Endothelial cell of umbilical vein (primary cell): Measurements from ENCODE around the gene RNF4. TPM values are rescaled to one million over a fixed set of nuclear protein-coding genes. Genes with fewer than 3 reads are reported as not detected.

Experiments
- BruUV-seq: library from RNA; stranded (reverse); fragments of 400-500 nt; replicated peaks from 2 replicates; lab custom pipeline; 2021; lab: Mats Ljungman, UMichigan
- CTCF ChIA-PET: fragments of 300-600, 350-600 bp; sonication (Branson Sonifier 250); formaldehyde crosslinking; loops from one replicate; lab custom pipeline; 2021; ENCODE audit warnings: antibody characterized with exemption, inconsistent platforms; lab: Charles Lee
- POLR2A ChIA-PET: fragments of 300-600, 350-600 bp; sonication (Branson Sonifier 250); formaldehyde crosslinking; loops from one replicate; lab custom pipeline; 2021; ENCODE audit warnings: antibody characterized with exemption, inconsistent platforms; lab: Charles Lee
- DNase-seq: peaks from one replicate; pipeline ENCODE4 v3.0.0-alpha.2; 2011; ENCODE audit warnings: low read depth, low spot score
- FAIRE-seq: peaks from 2 replicates; lab custom pipeline; 2011; peaks lifted over from hg19 to GRCh38; lab: Jason Lieb, UNC
- H2AFZ ChIP-seq: 2 replicates; pipeline ENCODE4 v1.6.0; 2012; ENCODE audit warnings: low read depth, low read length, control low read depth, inconsistent platforms
- H3K27ac ChIP-seq: 2 replicates; pipeline ENCODE4 v1.5.1; 2011; ENCODE audit warnings: low read depth, mild to moderate bottlenecking, control low read depth, low read length, moderate library complexity; ENCODE audit not compliant: insufficient read depth
- H3K27me3 ChIP-seq, 2 experiments: 2 replicates each; pipeline versions ENCODE4 v1.6.0 to v1.6.1; 2011; ENCODE audit warnings: low read length in 2 of 2, mixed read lengths in 1 of 2; ENCODE audit not compliant: control insufficient read depth in 2 of 2, insufficient read depth in 2 of 2
- H3K36me3 ChIP-seq, 2 experiments: 2 replicates in 1 of 2; 3 replicates in 1 of 2; pipeline ENCODE4 v1.5.1; 2011; ENCODE audit warnings: low read length in 2 of 2, mild to moderate bottlenecking in 1 of 2, moderate library complexity in 1 of 2; ENCODE audit not compliant: control insufficient read depth in 2 of 2, insufficient read depth in 2 of 2; ENCODE audit errors: extremely low read depth in 1 of 2
- H3K4me1 ChIP-seq: 3 replicates; pipeline ENCODE4 v1.5.1; 2011; ENCODE audit warnings: mild to moderate bottlenecking, low read length; ENCODE audit not compliant: control insufficient read depth, insufficient read depth; ENCODE audit errors: extremely low read depth
- H3K4me2 ChIP-seq: 2 replicates; pipeline ENCODE4 v1.6.1; 2011; ENCODE audit warnings: low read length, control low read depth, mixed read lengths; ENCODE audit not compliant: insufficient read depth
- H3K4me3 ChIP-seq, 3 experiments: fragments of 200-600 bp in 1 of 3; sonication (generic), shearing (Covaris generic) in 1 of 3; replicated peaks in 1 of 3; 2 replicates each; pipeline ENCODE4 v1.5.1; 2011 to 2016; ENCODE audit warnings: control low read depth in 3 of 3, low read length in 3 of 3, mild to moderate bottlenecking in 2 of 3, inconsistent platforms in 1 of 3, low read depth in 1 of 3, moderate library complexity in 1 of 3; ENCODE audit not compliant: insufficient read depth in 1 of 3
- H3K79me2 ChIP-seq: 2 replicates; pipeline ENCODE4 v1.6.0; 2012; ENCODE audit warnings: low read length, inconsistent platforms; ENCODE audit not compliant: control insufficient read depth, insufficient read depth
- H3K9ac ChIP-seq: replicated peaks from 2 replicates; pipeline ENCODE3; 2011; ENCODE audit warnings: low read length, control low read depth; ENCODE audit not compliant: insufficient read depth; ENCODE audit errors: extremely low read depth
- H3K9me1 ChIP-seq: replicated peaks from 3 replicates; pipeline ENCODE4 v1.6.0; 2011; ENCODE audit warnings: mild to moderate bottlenecking, low read length; ENCODE audit not compliant: control insufficient read depth, insufficient read depth; ENCODE audit errors: extremely low read depth
- H3K9me3 ChIP-seq: replicated peaks from 2 replicates; pipeline ENCODE4 v1.5.1; 2012; ENCODE audit warnings: low read length, inconsistent platforms; ENCODE audit not compliant: control insufficient read depth, insufficient read depth
- H4K20me1 ChIP-seq: replicated peaks from 2 replicates; pipeline ENCODE3; 2011; ENCODE audit warnings: mild to moderate bottlenecking, low read length; ENCODE audit not compliant: control insufficient read depth, insufficient read depth; ENCODE audit errors: extremely low read depth
- EZH2 ChIP-seq: IDR thresholded peaks from 2 replicates; pipeline ENCODE4 v1.6.1; 2012; ENCODE audit warnings: borderline replicate concordance, low read depth, mild to moderate bottlenecking, moderate library complexity, low read length, inconsistent platforms; ENCODE audit not compliant: severe bottlenecking
- FOS ChIP-seq: IDR thresholded peaks from 2 replicates; pipeline ENCODE4 v1.6.1; 2011; ENCODE audit warnings: mild to moderate bottlenecking, low read length, moderate library complexity, borderline replicate concordance; ENCODE audit not compliant: insufficient read depth
- GATA2 ChIP-seq: IDR thresholded peaks from 2 replicates; pipeline ENCODE4 v1.7.0; 2011; ENCODE audit warnings: low read depth, mild to moderate bottlenecking, moderate library complexity, mixed read lengths, low read length; ENCODE audit not compliant: insufficient read length, insufficient read depth
- JUN ChIP-seq: IDR thresholded peaks from 2 replicates; pipeline ENCODE4 v1.6.1; 2011; ENCODE audit warnings: borderline replicate concordance, low read depth; ENCODE audit not compliant: insufficient read length, insufficient read depth
- MYC ChIP-seq: IDR thresholded peaks from one replicate; pipeline ENCODE4 v1.6.1; 2011; ENCODE audit warnings: mild to moderate bottlenecking, low read depth, low read length
- POLR2A ChIP-seq: IDR thresholded peaks from 2 replicates; pipeline ENCODE4 v1.6.1; 2012; ENCODE audit warnings: low read depth, mild to moderate bottlenecking, control low read depth, low read length
- POLR2AphosphoS5 ChIP-seq: IDR thresholded peaks from 2 replicates; pipeline ENCODE4 v1.6.1; 2012; ENCODE audit warnings: low read depth, mild to moderate bottlenecking, control low read depth, low read length, moderate library complexity; ENCODE audit not compliant: insufficient read depth
- dilution Hi-C: fragments of 300-500 bp; cut with MboI; formaldehyde crosslinking; loops from one replicate; pipeline ENCODE4 v1.15.0; 2019; ENCODE audit warnings: low sequenced_read_pairs; ENCODE audit not compliant: extremely low pct_ligation_motif_present
- intact Hi-C: fragments of 100-400 bp; cut with micrococcal nuclease; formaldehyde crosslinking; loops from one replicate; pipeline ENCODE4 v1.10.0; 2022
- polyA plus RNA-seq, 4 experiments: library from polyadenylated mRNA; depleted of rRNA in 3 of 4; stranded (reverse) in 3 of 4; unstranded in 1 of 4; fragments of >200 nt; gene quantifications; 2 replicates each; pipeline versions ENCODE4 v1.2.1 to v1.2.3, GENCODE V29; 2011 to 2012; ENCODE audit warnings: missing spikeins in 1 of 4
- total RNA-seq: library from RNA; stranded (reverse); gene quantifications from 2 replicates; pipeline ENCODE4 v1.2.3, GENCODE V29; 2021
- TF ChIP-seq, protein P1 (sequence below): IDR thresholded peaks from 2 replicates; pipeline ENCODE4 v1.6.1; 2011; ENCODE audit not compliant: insufficient read depth, insufficient read length
- TF ChIP-seq, protein P2 (sequence below), 2 donors: IDR thresholded peaks; 1 replicate in 1 of 2; 2 replicates in 1 of 2; pipeline ENCODE4 v1.5.1; 2011; ENCODE audit warnings: low read length in 2 of 2, mild to moderate bottlenecking in 2 of 2, moderate library complexity in 2 of 2, control low read depth in 1 of 2, inconsistent platforms in 1 of 2, low read depth in 1 of 2; ENCODE audit not compliant: insufficient read depth in 1 of 2; ENCODE audit errors: extremely low read depth in 1 of 2

RNF4 gene
- total and polyA plus RNA-seq, 2 donors (not counting 3 experiments of a cell fraction or from before 2014, with no cell fraction given), result 64.3 to 71.4 TPM

DNA sequence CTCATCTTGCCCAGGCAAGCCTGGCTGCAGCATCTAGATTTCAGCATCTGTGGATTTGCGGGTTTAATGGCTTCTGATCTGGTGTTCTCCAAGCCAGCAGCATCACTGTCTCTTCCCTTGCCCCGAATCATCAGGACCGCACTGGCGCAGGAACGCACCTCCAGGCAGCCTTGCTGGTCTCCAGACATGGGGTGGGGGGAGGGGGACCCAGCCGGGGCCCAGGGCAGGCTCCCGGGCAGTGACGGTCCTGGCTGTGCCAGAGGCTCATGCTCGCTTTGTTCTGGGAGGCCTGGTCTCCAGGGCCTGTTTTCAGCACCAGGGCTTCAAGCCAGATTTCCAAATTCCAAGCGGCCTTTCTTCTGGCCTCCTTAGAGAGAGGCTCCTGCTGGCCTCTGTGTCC lies 45.2 kb upstream of the RNF4 start:
- DNase-seq (no peak), FAIRE-seq (no peak)
- POLR2A ChIA-PET, result no interaction called here
- Histone ChIP-seq H3K9me3 (no peaks in the 10 kb centered on the region), H3K4me1 (peaks cover 7% of the 10 kb centered on the region), H3K27ac (no peak overlapping the region), H3K9me1 (no peaks in the 10 kb centered on the region), H3K4me3 (no peak overlapping the region), H3K36me3 (no peaks in the 10 kb centered on the region), H3K79me2 (no peaks in the 10 kb centered on the region), H3K27me3 (peaks cover 19 to 21% of the 10 kb centered on the region in 2 experiments), H2AFZ (no peak overlapping the region), H4K20me1 (no peaks in the 10 kb centered on the region), H3K9ac (no peak overlapping the region), H3K4me2 (no peak overlapping the region)
- CTCF ChIA-PET, result interaction anchor here (1.2 to 2.5 kb wide), 2 partner anchors 8 to 204 kb away, joined by 4 to 9 read pairs; no protein-coding TSS in a partner anchor
- intact Hi-C loops (no loop called here), dilution Hi-C loops (no loop called here)
- no peak for TF ChIP-seq JUN
- no peak for TF ChIP-seq MYC
- TF ChIP-seq, protein P1, sequence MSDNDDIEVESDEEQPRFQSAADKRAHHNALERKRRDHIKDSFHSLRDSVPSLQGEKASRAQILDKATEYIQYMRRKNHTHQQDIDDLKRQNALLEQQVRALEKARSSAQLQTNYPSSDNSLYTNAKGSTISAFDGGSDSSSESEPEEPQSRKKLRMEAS, result no peak
- TF ChIP-seq POLR2A, result no peak
- TF ChIP-seq GATA2, result no peak
- no peak for TF ChIP-seq POLR2AphosphoS5
- no peak for TF ChIP-seq FOS
- TF ChIP-seq EZH2, result no peak
- TF ChIP-seq, protein P2, sequence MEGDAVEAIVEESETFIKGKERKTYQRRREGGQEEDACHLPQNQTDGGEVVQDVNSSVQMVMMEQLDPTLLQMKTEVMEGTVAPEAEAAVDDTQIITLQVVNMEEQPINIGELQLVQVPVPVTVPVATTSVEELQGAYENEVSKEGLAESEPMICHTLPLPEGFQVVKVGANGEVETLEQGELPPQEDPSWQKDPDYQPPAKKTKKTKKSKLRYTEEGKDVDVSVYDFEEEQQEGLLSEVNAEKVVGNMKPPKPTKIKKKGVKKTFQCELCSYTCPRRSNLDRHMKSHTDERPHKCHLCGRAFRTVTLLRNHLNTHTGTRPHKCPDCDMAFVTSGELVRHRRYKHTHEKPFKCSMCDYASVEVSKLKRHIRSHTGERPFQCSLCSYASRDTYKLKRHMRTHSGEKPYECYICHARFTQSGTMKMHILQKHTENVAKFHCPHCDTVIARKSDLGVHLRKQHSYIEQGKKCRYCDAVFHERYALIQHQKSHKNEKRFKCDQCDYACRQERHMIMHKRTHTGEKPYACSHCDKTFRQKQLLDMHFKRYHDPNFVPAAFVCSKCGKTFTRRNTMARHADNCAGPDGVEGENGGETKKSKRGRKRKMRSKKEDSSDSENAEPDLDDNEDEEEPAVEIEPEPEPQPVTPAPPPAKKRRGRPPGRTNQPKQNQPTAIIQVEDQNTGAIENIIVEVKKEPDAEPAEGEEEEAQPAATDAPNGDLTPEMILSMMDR (IDR thresholded peaks at IDR 0.05; ENCODE audit: extremely low read depth in 1 of 2, insufficient read depth in 1 of 2, low read depth in 1 of 2, low read length in 2 of 2), result no peak
- no TSS peak for BruUV-seq
